Calu3 (cell line): ENCODE measurements around the gene MEI4. TPM values are rescaled to one million over a fixed set of nuclear protein-coding genes. Genes with fewer than 3 reads are reported as not detected.
"Not testable (repeated sequence)": the region's sequence is repeated elsewhere in the genome, so short reads cannot be mapped to it uniquely, and the experiment has no call there.

ENCODE experiments used
- BruUV-seq: library from RNA; stranded (reverse); fragments of 400-500 nt; replicated peaks from 2 replicates; lab custom pipeline; 2021; lab: Mats Ljungman, UMichigan
- CTCF ChIA-PET: fragments of 300-600 bp; sonication (Branson Sonifier 250); formaldehyde crosslinking; loops from one replicate; lab custom pipeline; 2022; ENCODE audit warnings: antibody characterized with exemption; lab: Charles Lee
- DNase-seq: peaks from one replicate; pipeline ENCODE4 v3.0.0; 2022
- H3K27ac Mint-ChIP-seq: one replicate; pipeline ENCODE4 v1.8.0; 2022; ENCODE audit warnings: mixed read lengths; ENCODE audit not compliant: unreplicated experiment
- H3K27me3 Mint-ChIP-seq: one replicate; pipeline ENCODE4 v1.8.0; 2022; ENCODE audit warnings: mixed read lengths; ENCODE audit not compliant: unreplicated experiment
- H3K36me3 Mint-ChIP-seq: one replicate; pipeline ENCODE4 v1.8.0; 2022; ENCODE audit warnings: mild to moderate bottlenecking, moderate library complexity, mixed read lengths; ENCODE audit not compliant: insufficient read depth, unreplicated experiment
- H3K4me1 Mint-ChIP-seq: one replicate; pipeline ENCODE4 v1.8.0; 2022; ENCODE audit warnings: mild to moderate bottlenecking, low read depth, mixed read lengths; ENCODE audit not compliant: unreplicated experiment
- H3K4me3 Mint-ChIP-seq: one replicate; pipeline ENCODE4 v1.8.0; 2022; ENCODE audit warnings: mild to moderate bottlenecking, low read depth, moderate library complexity, mixed read lengths; ENCODE audit not compliant: unreplicated experiment
- H3K9me3 Mint-ChIP-seq: one replicate; pipeline ENCODE4 v1.8.0; 2022; ENCODE audit warnings: low read depth, mixed read lengths; ENCODE audit not compliant: unreplicated experiment
- intact Hi-C: fragments of 100-400 bp; cut with micrococcal nuclease; formaldehyde crosslinking; loops from one replicate; pipeline ENCODE4 v1.10.0; 2022; ENCODE audit not compliant: unreplicated experiment
- total RNA-seq: library from RNA; stranded (reverse); gene quantifications from 2 replicates; pipeline ENCODE4 v1.2.3, GENCODE V29; 2022
- TF ChIP-seq, protein P1 (sequence below): fragments of 200-600 bp; IDR thresholded peaks from one replicate; pipeline ENCODE4 v1.8.0; 2022; ENCODE audit warnings: antibody characterized with exemption; ENCODE audit not compliant: unreplicated experiment

Gene MEI4
- total RNA-seq, 1 experiment from 2014 or later: 0.09 TPM

DNA sequence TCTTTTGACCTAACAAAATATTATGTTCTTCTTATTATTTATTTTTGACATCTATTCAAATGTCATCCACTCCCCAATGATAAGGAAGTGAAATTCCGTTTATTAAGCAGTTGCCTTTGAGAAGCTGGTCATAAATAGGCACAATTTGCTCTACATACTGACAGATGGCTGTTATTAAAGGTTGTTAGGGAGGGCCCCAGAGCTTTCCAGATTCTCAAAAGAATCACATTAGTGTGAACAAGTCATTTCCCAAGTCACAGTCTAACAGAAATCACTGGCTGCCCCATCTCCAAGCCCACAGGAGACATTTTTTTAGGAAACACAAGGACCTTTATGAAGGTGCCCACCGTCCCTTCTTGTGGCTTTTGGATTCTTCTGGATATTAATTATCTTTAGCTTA, 172.4 kb downstream of the MEI4 start:
- Mint-ChIP-seq H3K36me3 (no peaks in the 10 kb centered on the region), H3K9me3 (no peaks in the 10 kb centered on the region), H3K4me3 (no peak overlapping the region), H3K27ac (no peak overlapping the region), H3K4me1 (no peaks in the 10 kb centered on the region), H3K27me3 (no peaks in the 10 kb centered on the region)
- intact Hi-C loops: no loop called here
- BruUV-seq: no TSS peak
- DNase-seq: no peak
- CTCF ChIA-PET: no interaction called here
- TF ChIP-seq, protein P1, sequence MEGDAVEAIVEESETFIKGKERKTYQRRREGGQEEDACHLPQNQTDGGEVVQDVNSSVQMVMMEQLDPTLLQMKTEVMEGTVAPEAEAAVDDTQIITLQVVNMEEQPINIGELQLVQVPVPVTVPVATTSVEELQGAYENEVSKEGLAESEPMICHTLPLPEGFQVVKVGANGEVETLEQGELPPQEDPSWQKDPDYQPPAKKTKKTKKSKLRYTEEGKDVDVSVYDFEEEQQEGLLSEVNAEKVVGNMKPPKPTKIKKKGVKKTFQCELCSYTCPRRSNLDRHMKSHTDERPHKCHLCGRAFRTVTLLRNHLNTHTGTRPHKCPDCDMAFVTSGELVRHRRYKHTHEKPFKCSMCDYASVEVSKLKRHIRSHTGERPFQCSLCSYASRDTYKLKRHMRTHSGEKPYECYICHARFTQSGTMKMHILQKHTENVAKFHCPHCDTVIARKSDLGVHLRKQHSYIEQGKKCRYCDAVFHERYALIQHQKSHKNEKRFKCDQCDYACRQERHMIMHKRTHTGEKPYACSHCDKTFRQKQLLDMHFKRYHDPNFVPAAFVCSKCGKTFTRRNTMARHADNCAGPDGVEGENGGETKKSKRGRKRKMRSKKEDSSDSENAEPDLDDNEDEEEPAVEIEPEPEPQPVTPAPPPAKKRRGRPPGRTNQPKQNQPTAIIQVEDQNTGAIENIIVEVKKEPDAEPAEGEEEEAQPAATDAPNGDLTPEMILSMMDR: no peak

GRCh38 chr6:77829736-77830135, 176.9 kb downstream of the MEI4 start:
- TF ChIP-seq, protein P1: no peak
- Mint-ChIP-seq H3K4me3 (no peak overlapping the region), H3K36me3 (no peaks in the 10 kb centered on the region), H3K4me1 (no peaks in the 10 kb centered on the region), H3K9me3 (no peaks in the 10 kb centered on the region), H3K27me3 (no peaks in the 10 kb centered on the region), H3K27ac (no peak overlapping the region)
- no TSS peak for BruUV-seq
- no peak for DNase-seq
- CTCF ChIA-PET: no interaction called here
- intact Hi-C loops: no loop called here

- H3K9me3 Mint-ChIP-seq, H3K27me3 Mint-ChIP-seq, H3K4me3 Mint-ChIP-seq, DNase-seq, BruUV-seq, intact Hi-C loops, H3K4me1 Mint-ChIP-seq, CTCF ChIA-PET, H3K27ac Mint-ChIP-seq, H3K36me3 Mint-ChIP-seq: not testable (repeated sequence)
These were observed 180.9 kb downstream of the MEI4 start for GRCh38 chr6:77833749-77834148.

DNA sequence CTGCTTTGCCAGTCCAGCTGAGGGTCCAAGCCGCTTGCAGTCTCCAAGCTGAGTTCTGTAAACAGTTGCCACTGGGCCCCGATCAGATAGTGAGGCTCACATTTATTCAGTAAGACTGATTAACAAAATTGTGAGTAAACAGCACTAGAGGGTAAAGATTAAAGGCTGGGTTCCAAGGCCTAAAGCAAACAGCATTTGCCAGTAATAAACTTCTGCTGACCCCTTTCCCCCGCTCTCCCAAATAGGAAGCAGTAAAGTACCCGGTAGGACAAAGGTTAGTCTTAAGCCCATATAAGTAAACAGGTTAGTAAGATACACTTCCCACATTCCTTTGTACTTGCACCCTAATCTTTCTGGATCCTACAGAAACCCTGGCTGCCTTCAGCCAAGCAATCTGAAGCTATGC, 181.8 kb downstream of the MEI4 start:
- no peak for DNase-seq
- H3K27ac Mint-ChIP-seq: no peak overlapping the region
- H3K9me3 Mint-ChIP-seq: no peaks in the 10 kb centered on the region
- no peak overlapping the region for H3K4me3 Mint-ChIP-seq
- no peaks in the 10 kb centered on the region for H3K27me3 Mint-ChIP-seq
- H3K4me1 Mint-ChIP-seq: no peaks in the 10 kb centered on the region
- CTCF ChIA-PET: no interaction called here
- H3K36me3 Mint-ChIP-seq: no peaks in the 10 kb centered on the region
- BruUV-seq: no TSS peak
- intact Hi-C loops: no loop called here
- TF ChIP-seq, protein P1: no peak

GRCh38 chr6:77837034-77837784, 184.4 kb downstream of the MEI4 start:
- Mint-ChIP-seq H3K27ac (no peak overlapping the region), H3K4me3 (no peak overlapping the region), H3K9me3 (no peaks in the 10 kb centered on the region), H3K27me3 (no peaks in the 10 kb centered on the region), H3K4me1 (no peaks in the 10 kb centered on the region), H3K36me3 (no peaks in the 10 kb centered on the region)
- CTCF ChIA-PET: no interaction called here
- no TSS peak for BruUV-seq
- DNase-seq: no peak
- TF ChIP-seq, protein P1: no peak
- intact Hi-C loops: no loop called here
